Left hindlimb (tissue), 1 donor: ENCODE data around the gene TSPAN11.
A peak's percentile ranks its signal among the peaks of the same experiment; 100 is the strongest.

ENCODE experiments used
- DNase-seq: peaks from one replicate; pipeline ENCODE4 v3.0.0-alpha.2; 2018

The TSPAN11 gene

GRCh38 chr12:30980955-30981662, 54.6 kb downstream of the TSPAN11 start:
- DNase-seq = no peak

- DNase-seq = no peak
Observed at GRCh38 chr12:30982413-30982812, 55.9 kb downstream of the TSPAN11 start.

GRCh38 chr12:30985814-30986452, 59.4 kb downstream of the TSPAN11 start:
- DNase-seq = peak; percentile 61

GRCh38 chr12:30988086-30988485, 61.5 kb downstream of the TSPAN11 start:
- no peak for DNase-seq

- no peak for DNase-seq
Observed at GRCh38 chr12:30988646-30989286, 62.2 kb downstream of the TSPAN11 start.

GRCh38 chr12:30989754-30990153, 63.2 kb downstream of the TSPAN11 start:
- DNase-seq = no peak

GRCh38 chr12:30990316-30990715, 63.8 kb downstream of the TSPAN11 start:
- DNase-seq = no peak

- no peak for DNase-seq
Observed at GRCh38 chr12:30990776-30991175, 64.2 kb downstream of the TSPAN11 start.

GRCh38 chr12:30991466-30991865, 64.9 kb downstream of the TSPAN11 start:
- DNase-seq = no peak

GRCh38 chr12:30992381-30992780, 65.8 kb downstream of the TSPAN11 start:
- no peak for DNase-seq

GRCh38 chr12:30993766-30994165, 67.2 kb downstream of the TSPAN11 start:
- no peak for DNase-seq

GRCh38 chr12:30994274-30994673, 67.7 kb downstream of the TSPAN11 start:
- DNase-seq = no peak

- DNase-seq = no peak
Observed at GRCh38 chr12:30996255-30996654, 69.7 kb downstream of the TSPAN11 start.

GRCh38 chr12:30996752-30997151, 70.2 kb downstream of the TSPAN11 start:
- DNase-seq = no peak

GRCh38 chr12:30997685-30998440, 71.3 kb downstream of the TSPAN11 start:
- DNase-seq = no peak

GRCh38 chr12:30999011-30999410, 72.5 kb downstream of the TSPAN11 start:
- DNase-seq = no peak

GRCh38 chr12:30999723-31000122, 73.2 kb downstream of the TSPAN11 start:
- DNase-seq = no peak

- DNase-seq = no peak
Observed at GRCh38 chr12:31000751-31001150, 74.2 kb downstream of the TSPAN11 start.

- peak; percentile 17 for DNase-seq
Observed at GRCh38 chr12:31001581-31002360, 75.2 kb downstream of the TSPAN11 start.

GRCh38 chr12:31002361-31002725, 75.8 kb downstream of the TSPAN11 start:
- DNase-seq = no peak

GRCh38 chr12:31002999-31003398, 76.5 kb downstream of the TSPAN11 start:
- DNase-seq = peak; percentile 13

- no peak for DNase-seq
Observed at GRCh38 chr12:31003861-31004640, 77.5 kb downstream of the TSPAN11 start.
